ENCODE data around the gene NRG3.

The NRG3 gene

DNA sequence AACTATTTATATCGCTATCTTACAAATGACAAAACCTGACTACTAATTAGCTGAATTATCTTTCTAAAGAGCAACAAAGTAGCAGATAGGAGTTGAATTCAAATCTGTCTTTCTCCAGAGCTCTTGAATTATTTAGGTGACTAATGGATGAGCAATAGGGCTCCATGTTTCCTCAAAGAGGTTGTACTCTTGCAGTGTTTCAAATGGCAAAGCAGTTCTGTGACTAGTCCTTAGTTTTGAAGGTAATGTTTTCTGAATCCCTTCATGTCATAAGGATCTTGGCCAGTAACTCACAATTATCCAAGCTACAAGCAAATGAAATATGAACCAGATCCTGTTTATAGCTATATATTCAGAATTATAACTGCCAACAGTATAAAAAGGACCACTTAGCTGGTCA lies 999.7 kb downstream of the NRG3 start:
- no peak overlapping the region for H2AFZ ChIP-seq
- no peaks in the 10 kb centered on the region for H3K4me1 ChIP-seq
- no peaks in the 10 kb centered on the region for H3K79me2 ChIP-seq
- TF ChIP-seq, protein P1, sequence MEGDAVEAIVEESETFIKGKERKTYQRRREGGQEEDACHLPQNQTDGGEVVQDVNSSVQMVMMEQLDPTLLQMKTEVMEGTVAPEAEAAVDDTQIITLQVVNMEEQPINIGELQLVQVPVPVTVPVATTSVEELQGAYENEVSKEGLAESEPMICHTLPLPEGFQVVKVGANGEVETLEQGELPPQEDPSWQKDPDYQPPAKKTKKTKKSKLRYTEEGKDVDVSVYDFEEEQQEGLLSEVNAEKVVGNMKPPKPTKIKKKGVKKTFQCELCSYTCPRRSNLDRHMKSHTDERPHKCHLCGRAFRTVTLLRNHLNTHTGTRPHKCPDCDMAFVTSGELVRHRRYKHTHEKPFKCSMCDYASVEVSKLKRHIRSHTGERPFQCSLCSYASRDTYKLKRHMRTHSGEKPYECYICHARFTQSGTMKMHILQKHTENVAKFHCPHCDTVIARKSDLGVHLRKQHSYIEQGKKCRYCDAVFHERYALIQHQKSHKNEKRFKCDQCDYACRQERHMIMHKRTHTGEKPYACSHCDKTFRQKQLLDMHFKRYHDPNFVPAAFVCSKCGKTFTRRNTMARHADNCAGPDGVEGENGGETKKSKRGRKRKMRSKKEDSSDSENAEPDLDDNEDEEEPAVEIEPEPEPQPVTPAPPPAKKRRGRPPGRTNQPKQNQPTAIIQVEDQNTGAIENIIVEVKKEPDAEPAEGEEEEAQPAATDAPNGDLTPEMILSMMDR (IDR thresholded peaks at IDR 0.05), result no peak
- H3K9me3 ChIP-seq (ENCODE audit: control insufficient read depth, low read length), result no peaks in the 10 kb centered on the region
- H3K4me2 ChIP-seq (ENCODE audit: low read length), result no peak overlapping the region
- no peak overlapping the region for H3K9ac ChIP-seq
- no peak overlapping the region for H3K4me3 ChIP-seq (ENCODE audit: low read depth, low read length)
- no peaks in the 10 kb centered on the region for H3K36me3 ChIP-seq (ENCODE audit: control insufficient read depth, insufficient read depth, low read length)
- no peaks in the 10 kb centered on the region for H3K27me3 ChIP-seq (ENCODE audit: control insufficient read depth, insufficient read depth, low read length)
- H3K27ac ChIP-seq, result no peak overlapping the region

DNA sequence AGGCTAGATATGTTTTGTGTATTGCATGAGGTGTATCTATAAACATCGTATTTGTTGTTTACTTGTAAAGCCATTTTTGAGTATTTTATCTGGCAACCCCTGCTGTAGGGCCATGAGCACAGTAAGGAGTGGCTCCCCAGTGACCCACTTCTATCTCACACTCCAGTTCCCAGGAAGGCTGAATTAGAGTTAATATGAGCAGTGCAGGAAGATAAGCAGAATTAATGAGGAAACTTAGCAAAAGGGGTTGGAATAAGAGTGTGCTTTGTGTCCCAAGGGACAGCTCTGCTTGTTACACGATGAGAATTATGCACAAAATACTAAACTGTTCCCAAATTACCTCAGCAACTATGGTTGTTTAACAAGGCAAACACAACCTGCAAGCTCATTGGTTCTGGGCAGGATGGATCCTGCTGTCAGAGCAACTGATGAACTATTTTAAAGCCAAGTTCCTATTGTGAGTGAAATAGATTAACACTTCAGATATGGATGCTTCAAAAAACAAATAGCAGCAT lies 1005.8 kb downstream of the NRG3 start:
- no peak overlapping the region for H3K9ac ChIP-seq
- H3K9me3 ChIP-seq (ENCODE audit: control insufficient read depth, low read length), result no peaks in the 10 kb centered on the region
- H3K4me1 ChIP-seq, result no peaks in the 10 kb centered on the region
- H3K36me3 ChIP-seq (ENCODE audit: control insufficient read depth, insufficient read depth, low read length), result no peaks in the 10 kb centered on the region
- H3K27me3 ChIP-seq (ENCODE audit: control insufficient read depth, insufficient read depth, low read length), result no peaks in the 10 kb centered on the region
- no peak overlapping the region for H3K4me2 ChIP-seq (ENCODE audit: low read length)
- no peaks in the 10 kb centered on the region for H3K79me2 ChIP-seq
- TF ChIP-seq, protein P1 (IDR thresholded peaks at IDR 0.05), result no peak
- no peak overlapping the region for H3K27ac ChIP-seq
- no peak overlapping the region for H2AFZ ChIP-seq
- no peak overlapping the region for H3K4me3 ChIP-seq (ENCODE audit: low read depth, low read length)

DNA sequence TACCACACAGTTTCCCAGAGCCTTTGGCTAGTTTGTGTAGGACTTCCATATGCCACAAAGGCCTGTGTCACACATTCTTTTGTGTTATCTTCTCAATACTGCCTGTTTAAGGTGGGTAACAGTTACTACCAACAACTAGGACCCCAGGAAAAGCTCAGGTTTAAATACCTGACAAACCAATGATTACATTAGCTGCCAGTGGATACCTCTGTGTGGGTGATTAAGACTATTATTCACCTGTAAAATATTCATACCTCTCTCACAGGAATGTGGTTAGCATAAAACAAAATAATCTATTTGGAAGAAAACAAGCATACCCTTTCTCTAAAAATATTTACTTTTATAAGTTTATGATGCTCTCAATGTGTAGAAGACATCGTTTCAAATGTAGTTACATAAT lies 1007.7 kb downstream of the NRG3 start:
- Histone ChIP-seq H3K36me3 (ENCODE audit: control insufficient read depth, insufficient read depth, low read length) (no peaks in the 10 kb centered on the region), H3K27me3 (ENCODE audit: control insufficient read depth, insufficient read depth, low read length) (no peaks in the 10 kb centered on the region), H3K9ac (no peak overlapping the region), H3K4me1 (no peaks in the 10 kb centered on the region), H3K27ac (no peak overlapping the region), H2AFZ (no peak overlapping the region), H3K4me2 (ENCODE audit: low read length) (no peak overlapping the region), H3K79me2 (no peaks in the 10 kb centered on the region), H3K9me3 (ENCODE audit: control insufficient read depth, low read length) (no peaks in the 10 kb centered on the region), H3K4me3 (ENCODE audit: low read depth, low read length) (no peak overlapping the region)
- TF ChIP-seq, protein P1 (IDR thresholded peaks at IDR 0.05), result no peak

DNA sequence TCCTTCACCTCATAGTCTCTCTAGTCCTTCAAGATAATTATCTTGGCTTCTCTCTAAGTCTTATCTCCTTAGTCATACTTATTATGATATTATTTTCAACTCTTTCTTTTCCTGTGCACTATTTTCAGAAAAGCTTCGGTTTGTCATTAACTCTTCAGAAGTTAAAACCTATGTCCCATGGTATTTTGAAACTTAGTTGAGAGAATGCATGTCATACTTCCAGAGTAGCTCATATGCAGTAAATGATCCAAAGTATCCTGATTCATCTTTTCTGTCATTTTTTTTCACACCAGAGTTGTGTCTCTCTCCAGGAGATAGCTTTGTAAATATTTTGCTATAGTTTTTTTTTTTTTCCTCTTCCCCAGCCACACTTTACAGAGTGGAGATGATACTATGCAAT lies 1008.6 kb downstream of the NRG3 start:
- TF ChIP-seq, protein P1 (IDR thresholded peaks at IDR 0.05), result no peak
- no peak overlapping the region for H3K4me2 ChIP-seq (ENCODE audit: low read length)
- no peaks in the 10 kb centered on the region for H3K79me2 ChIP-seq
- H3K4me3 ChIP-seq (ENCODE audit: low read depth, low read length), result no peak overlapping the region
- H3K4me1 ChIP-seq, result no peaks in the 10 kb centered on the region
- no peaks in the 10 kb centered on the region for H3K27me3 ChIP-seq (ENCODE audit: control insufficient read depth, insufficient read depth, low read length)
- H3K27ac ChIP-seq, result no peak overlapping the region
- H2AFZ ChIP-seq, result no peak overlapping the region
- no peak overlapping the region for H3K9ac ChIP-seq
- no peaks in the 10 kb centered on the region for H3K9me3 ChIP-seq (ENCODE audit: control insufficient read depth, low read length)
- no peaks in the 10 kb centered on the region for H3K36me3 ChIP-seq (ENCODE audit: control insufficient read depth, insufficient read depth, low read length)

DNA sequence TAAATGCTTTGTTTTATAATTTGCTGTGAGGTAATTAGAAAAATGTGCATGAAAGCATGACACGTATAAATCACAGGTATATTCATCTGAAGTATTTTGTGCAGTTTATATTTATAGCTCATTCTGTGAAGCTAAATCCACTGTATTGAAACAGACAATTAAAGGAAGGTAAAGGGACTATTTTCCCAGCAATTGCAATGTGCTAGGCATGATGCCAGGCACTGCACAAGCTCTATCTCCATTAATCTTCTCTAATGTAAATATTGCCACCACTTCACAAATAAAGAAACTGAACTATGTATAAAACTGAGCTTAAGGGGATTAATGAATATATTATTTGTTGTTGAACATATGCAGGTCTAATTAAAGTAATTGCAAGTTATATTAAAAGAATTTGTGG lies 1012.5 kb downstream of the NRG3 start:
- TF ChIP-seq, protein P1 (IDR thresholded peaks at IDR 0.05), result no peak
- H3K4me2 ChIP-seq (ENCODE audit: low read length), result no peak overlapping the region

More for the DNA sequence above, 1012.5 kb downstream of the NRG3 start:
- H3K27ac ChIP-seq, result no peak overlapping the region
- H2AFZ ChIP-seq, result no peak overlapping the region
- H3K9ac ChIP-seq, result no peak overlapping the region
- no peak overlapping the region for H3K4me3 ChIP-seq (ENCODE audit: low read depth, low read length)
- no peaks in the 10 kb centered on the region for H3K27me3 ChIP-seq (ENCODE audit: control insufficient read depth, insufficient read depth, low read length)
- no peaks in the 10 kb centered on the region for H3K4me1 ChIP-seq
- H3K79me2 ChIP-seq, result no peaks in the 10 kb centered on the region
- H3K36me3 ChIP-seq (ENCODE audit: control insufficient read depth, insufficient read depth, low read length), result no peaks in the 10 kb centered on the region
- no peaks in the 10 kb centered on the region for H3K9me3 ChIP-seq (ENCODE audit: control insufficient read depth, low read length)

All from parathyroid adenoma (tissue), 2 donors.